GM21825 (cell line): ENCODE data around the gene SFSWAP.
"Not testable (repeated sequence)": the region's sequence is repeated elsewhere in the genome, so short reads cannot be mapped to it uniquely, and the experiment has no call there.

ENCODE experiments used
- ATAC-seq: cut with Tn5 transposase; IDR thresholded peaks from one replicate; pipeline ENCODE4 v1.9.1; 2021; ENCODE audit warnings: mild to moderate bottlenecking, moderate library complexity; ENCODE audit not compliant: unreplicated experiment

SFSWAP gene

GRCh38 chr12:131734336-131735152 is 23.7 kb downstream of the SFSWAP start:
- ATAC-seq, result no peak

- no peak for ATAC-seq
Observed at GRCh38 chr12:131735153-131735456, 24.2 kb downstream of the SFSWAP start.

GRCh38 chr12:131735476-131736445 is 24.9 kb downstream of the SFSWAP start:
- no peak for ATAC-seq

GRCh38 chr12:131736446-131737149 is 25.7 kb downstream of the SFSWAP start:
- no peak for ATAC-seq

- no peak for ATAC-seq
Observed at GRCh38 chr12:131737150-131737827, 26.4 kb downstream of the SFSWAP start.

GRCh38 chr12:131738196-131738595 is 27.3 kb downstream of the SFSWAP start:
- ATAC-seq, result no peak

GRCh38 chr12:131740626-131741025 is 29.7 kb downstream of the SFSWAP start:
- no peak for ATAC-seq

- ATAC-seq, result not testable (repeated sequence)
Observed at GRCh38 chr12:131742761-131743160, 31.9 kb downstream of the SFSWAP start.

- not testable (repeated sequence) for ATAC-seq
Observed at GRCh38 chr12:131743410-131743809, 32.5 kb downstream of the SFSWAP start.

GRCh38 chr12:131743880-131744279 is 33.0 kb downstream of the SFSWAP start:
- not testable (repeated sequence) for ATAC-seq

GRCh38 chr12:131744675-131745074 is 33.8 kb downstream of the SFSWAP start:
- ATAC-seq, result not testable (repeated sequence)

GRCh38 chr12:131745706-131746105 is 34.8 kb downstream of the SFSWAP start:
- no peak for ATAC-seq

GRCh38 chr12:131747276-131748177 is 36.6 kb downstream of the SFSWAP start:
- ATAC-seq, result no peak

- no peak for ATAC-seq
Observed at GRCh38 chr12:131749618-131750315, 38.9 kb downstream of the SFSWAP start.

- ATAC-seq, result no peak
Observed at GRCh38 chr12:131751335-131751734, 40.4 kb downstream of the SFSWAP start.

GRCh38 chr12:131752451-131752850 is 41.6 kb downstream of the SFSWAP start:
- ATAC-seq, result no peak

- no peak for ATAC-seq
Observed at GRCh38 chr12:131753005-131753404, 42.1 kb downstream of the SFSWAP start.

- no peak for ATAC-seq
Observed at GRCh38 chr12:131753757-131754156, 42.9 kb downstream of the SFSWAP start.

GRCh38 chr12:131754184-131754583 is 43.3 kb downstream of the SFSWAP start:
- ATAC-seq, result no peak
